Measurements from ENCODE around the gene ZNF839.
"Not testable (repeated sequence)": the region's sequence is repeated elsewhere in the genome, so short reads cannot be mapped to it uniquely, and the experiment has no call there.

The ZNF839 gene

DNA sequence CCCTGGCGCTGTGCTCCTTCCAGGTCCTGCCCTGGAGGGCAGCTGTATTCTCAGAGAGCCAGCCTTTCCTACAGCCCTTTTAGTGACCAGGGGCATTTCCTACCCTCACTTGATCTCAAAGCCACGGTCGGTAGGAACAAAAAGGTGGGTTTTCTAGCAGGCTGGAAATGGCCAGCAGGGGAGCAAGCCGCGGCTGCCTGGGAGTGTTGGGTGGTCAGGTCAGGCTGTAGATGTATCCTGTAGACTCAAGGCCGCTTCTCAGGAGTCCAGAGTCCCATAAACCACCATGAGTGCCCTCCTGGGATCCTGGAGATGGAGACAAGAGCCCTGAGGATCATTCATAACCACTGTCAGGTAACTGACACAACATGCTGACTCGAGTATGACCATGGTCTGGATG, 24.5 kb downstream of the ZNF839 start:
- DNase-seq = no peak

DNA sequence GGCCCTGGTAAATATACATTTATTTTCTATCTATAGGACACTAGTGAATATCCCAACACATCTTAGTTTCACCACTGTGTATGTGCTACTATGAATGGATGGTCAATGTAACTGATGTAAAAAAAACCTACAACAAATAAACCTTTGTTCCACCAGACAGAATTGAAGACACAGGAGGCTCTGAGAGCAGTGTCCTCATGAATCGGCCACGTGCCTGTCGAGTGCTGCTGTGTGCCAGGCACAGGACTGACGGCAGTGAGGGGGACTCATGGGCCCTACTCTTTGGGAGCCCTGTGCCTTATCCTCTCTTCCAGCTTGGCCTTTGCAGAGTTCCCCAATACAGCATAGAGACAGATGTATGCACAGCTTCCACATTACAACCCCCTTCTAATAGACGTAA, 24.9 kb downstream of the ZNF839 start:
- DNase-seq = no peak

DNA sequence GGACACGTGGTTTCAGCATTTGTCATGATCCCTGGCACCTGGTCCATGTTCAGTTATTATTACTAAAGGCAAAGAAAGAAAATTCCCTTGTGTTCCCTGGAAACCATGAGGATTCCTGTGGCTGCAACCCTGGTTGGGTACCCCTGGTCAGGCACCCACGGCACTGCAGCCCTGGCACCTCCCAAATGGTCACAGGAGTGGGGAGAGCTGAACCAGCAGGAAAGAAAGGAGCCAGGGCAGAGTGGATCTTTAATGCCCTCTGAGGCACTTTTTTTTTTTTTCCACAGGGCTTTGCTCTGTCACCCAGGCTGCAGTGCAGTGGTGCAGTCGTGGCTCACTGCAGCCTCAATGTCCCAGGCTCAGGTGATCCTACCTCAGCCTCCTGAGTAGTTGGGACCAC, 25.7 kb downstream of the ZNF839 start:
- no peak for DNase-seq

DNA sequence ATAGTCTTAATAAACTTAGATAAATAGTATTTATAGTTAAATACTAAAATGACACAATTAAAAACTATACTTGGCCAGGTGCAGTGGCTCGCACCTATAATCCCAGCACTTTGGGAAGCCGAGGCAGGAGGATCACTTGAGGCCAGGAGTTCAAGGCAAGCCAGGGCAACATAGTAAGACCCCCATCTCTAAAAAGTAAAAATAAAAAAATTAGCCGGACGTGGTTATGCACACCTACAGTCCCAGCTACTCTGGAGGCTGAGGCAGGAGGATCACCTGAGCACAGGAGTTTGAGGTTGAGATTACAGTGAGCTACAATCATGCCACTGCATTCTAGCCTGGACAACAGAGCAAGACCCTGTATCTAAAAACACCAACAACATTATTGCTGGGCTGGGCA, 27.1 kb downstream of the ZNF839 start:
- DNase-seq = no peak

DNA sequence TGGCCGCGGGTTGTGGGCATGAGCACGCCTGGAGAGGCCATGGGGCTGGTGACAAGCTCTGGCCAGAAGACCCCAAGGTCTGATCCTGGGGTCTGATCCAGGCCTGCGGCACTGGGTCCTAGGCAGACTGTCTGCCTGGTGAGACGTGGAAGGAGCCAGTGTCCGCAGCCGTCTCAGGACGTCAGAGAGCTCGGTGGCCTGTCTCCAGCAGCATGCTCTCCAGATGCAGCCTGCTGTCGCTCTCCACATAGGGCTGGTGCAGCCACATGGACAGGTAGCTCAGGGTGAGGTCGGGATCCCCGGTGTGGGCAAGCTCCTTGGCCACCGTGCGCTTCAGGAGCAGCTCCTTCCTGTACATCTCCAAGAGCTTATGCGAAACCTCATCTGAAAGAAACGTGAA, 28.8 kb downstream of the ZNF839 start:
- DNase-seq = no peak

DNA sequence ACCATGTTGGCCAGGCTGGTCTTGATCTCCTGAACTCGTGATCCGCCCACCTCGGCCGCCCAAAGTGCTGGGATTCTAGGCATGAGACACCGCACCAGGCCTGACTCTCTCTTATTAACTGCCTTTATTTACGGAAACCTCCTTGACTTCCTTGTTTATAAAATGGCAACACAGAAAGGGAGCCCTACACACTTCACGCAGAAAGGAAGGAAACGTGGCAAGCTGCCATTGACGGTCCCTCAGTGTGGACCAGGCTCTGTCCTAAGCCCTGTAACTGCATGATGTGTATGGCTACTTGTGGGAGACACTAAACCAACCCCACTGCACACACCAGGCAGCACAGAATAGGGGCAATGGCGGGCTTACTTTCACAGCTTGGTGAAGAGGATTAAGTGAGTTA, 31.5 kb downstream of the ZNF839 start:
- no peak for DNase-seq

DNA sequence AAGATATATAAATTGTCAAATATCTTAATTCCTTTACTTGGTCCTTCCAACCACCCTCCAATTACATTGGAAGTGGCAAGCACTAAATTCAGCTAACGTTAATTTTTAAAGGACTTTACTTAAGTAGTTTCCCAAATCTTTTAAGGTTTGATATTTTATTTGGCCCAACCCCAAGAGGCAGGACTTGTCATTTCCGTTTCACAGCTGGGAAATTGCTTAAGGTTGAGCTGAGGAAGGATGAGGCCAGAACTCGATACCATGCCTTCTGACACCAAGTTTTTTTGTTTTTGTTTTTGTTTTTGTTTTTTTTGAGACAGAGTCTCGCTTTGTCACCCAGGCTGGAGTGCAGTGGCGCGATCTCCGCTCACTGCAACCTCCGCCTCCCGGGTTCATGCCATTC, 32.0 kb downstream of the ZNF839 start:
- not testable (repeated sequence) for DNase-seq

DNA sequence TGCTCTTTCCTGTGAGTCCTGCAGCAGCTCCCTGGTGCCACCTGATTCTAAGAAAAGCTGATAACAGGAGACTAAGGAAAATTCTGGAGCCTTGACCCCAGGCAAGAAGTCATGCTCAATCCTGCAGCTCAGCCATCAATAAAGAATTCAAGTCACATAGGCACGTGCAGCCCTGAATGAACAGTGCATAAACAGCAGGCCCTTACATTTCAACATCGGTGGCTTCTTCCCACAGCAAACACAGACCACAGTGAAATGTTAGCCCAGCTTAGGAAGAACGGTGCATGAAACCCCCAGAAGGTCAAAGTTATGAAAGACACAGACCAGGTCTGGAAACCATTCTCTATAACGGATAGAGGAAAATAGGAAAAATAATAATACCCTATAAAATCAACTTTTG, 32.7 kb downstream of the ZNF839 start:
- no peak for DNase-seq

DNA sequence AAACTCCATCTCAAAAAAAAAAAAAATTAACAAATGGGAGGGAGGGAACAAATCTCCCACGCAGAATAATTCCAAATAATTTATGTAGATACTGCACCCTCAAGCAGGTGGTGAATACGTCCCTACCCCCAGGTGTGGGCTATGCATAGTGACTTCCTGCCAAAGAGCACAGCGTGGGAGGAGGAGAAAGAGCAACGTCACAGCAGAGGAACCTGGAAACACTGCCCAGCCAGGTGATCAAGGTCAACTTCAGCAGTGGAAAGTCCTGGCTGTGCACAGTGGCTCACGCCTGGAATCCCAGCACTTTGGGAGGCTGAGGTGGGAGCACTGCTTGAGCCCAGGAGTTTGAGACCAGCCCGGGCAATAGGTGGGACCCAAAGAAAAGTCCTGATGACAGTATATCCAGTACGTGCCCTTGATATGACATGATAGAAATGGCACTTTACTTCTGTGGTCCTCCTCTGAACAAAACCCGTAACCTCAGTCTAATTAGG, 33.6 kb downstream of the ZNF839 start:
- DNase-seq = no peak

DNA sequence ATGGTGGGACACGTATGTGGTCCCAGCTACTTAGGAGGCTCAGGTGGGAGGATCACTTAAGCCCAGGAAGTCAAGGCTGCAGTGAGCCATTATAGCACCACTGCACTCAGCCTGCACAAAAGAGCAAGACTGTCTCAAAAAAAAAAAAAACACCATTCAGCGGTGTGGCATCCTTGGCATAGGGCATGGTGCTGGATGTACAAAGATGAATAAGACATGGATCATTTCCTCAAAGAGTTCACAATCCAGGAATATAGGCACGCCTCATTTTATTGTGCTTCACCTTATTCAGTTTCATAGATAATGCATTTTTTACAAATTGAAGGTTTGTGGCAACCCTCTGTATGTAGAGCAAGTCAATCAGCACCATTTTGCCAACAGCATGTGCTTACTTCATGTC, 36.7 kb downstream of the ZNF839 start:
- DNase-seq = no peak

DNA sequence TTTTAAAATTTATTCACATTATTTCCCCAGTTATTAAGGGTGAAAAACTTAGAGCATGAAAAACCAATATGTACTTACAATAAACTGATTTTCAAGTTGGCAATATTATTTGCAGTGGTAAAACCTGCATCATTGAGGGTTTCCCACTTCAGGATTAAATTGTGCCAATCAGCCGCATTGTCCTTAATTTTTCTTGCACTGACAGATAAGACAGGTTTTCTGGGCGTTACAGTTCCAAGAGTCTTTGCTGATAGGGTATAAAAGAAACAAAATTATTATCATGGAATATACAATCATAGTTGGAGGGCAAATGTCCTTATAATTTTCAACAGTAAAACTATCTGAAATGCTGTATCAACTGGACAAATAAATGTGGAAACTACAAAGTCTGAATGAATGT, 39.8 kb downstream of the ZNF839 start:
- no peak for DNase-seq

DNA sequence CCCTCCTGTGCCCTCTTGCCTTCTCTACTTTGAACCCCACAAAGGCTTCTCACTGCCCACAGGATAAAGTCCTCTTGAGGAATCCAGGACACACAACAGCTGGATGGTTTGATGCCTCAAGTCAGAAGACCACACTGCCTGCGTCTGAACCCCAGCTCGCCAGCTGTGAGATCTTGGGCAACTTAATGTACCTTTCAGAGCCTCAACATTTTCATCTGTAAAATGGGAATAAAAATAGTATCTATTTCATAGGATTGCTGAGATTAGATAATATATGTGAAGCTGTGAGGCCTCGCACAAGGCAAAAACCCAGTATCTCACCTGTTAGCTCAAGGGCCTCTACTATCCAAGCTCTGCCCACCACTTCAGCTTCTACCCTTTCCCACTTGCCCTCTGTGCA, 40.8 kb downstream of the ZNF839 start:
- no peak for DNase-seq

DNA sequence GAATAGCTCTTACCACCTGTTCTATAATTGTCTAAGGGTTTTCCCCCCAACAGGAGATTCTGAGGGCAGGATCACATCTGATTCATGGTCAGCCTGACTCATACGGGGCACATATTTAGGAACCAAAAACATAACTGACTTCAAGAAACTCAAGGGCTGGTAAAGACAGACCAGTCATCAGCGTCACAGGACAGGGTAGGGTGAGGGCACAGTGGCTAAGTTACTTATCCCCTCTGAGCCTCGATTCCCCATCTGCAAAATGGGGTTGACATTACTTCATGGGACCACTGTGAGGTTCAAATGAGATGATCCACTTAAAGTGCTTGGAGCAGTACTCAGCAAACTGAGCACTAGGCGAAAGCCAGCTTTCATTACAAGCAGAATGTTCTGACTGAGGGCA, 42.5 kb downstream of the ZNF839 start:
- DNase-seq = no peak

DNA sequence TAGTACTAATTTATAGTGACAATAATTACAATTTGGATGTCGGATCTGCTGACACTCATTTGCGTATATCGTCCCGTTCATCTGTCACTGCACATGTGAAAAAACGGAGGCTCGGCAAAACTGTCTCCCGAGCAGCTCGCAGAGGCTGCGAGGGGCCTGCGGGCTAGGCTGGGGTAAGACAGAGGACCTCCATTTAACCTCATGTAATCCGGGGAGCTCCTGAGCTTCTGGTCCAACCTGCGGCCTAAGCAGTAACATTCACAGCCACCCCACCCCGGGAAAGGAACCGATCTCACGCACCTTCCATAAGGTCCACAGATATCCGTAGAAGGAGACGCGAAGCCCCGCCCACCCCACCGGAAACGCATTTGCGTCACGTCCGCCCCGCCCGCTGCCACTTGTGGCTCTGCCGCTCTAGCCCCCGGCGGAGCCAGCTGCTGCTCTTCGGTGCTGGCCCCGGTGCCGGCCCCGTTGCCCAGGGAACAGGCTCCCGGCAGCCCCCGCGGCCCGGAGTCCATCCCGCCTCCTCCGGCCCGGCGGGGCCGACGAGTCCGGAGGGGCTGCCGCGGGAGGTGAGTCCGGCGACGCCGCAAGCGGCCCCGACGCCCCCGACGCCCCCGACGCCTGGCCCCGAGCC, 43.1 kb downstream of the ZNF839 start, which contains the start of the genes CINP and TECPR2:
Gene CINP, minus strand, starts transcription at position 346 of the 637 bp plus-strand sequence. Its CDS starts 39 bp downstream, at position 307.
Gene TECPR2, plus strand, starts transcription at position 397 of the 637 bp plus-strand sequence. CDS start 13,781 bp downstream, outside the sequence.
- peak; percentile 96 for DNase-seq

DNA sequence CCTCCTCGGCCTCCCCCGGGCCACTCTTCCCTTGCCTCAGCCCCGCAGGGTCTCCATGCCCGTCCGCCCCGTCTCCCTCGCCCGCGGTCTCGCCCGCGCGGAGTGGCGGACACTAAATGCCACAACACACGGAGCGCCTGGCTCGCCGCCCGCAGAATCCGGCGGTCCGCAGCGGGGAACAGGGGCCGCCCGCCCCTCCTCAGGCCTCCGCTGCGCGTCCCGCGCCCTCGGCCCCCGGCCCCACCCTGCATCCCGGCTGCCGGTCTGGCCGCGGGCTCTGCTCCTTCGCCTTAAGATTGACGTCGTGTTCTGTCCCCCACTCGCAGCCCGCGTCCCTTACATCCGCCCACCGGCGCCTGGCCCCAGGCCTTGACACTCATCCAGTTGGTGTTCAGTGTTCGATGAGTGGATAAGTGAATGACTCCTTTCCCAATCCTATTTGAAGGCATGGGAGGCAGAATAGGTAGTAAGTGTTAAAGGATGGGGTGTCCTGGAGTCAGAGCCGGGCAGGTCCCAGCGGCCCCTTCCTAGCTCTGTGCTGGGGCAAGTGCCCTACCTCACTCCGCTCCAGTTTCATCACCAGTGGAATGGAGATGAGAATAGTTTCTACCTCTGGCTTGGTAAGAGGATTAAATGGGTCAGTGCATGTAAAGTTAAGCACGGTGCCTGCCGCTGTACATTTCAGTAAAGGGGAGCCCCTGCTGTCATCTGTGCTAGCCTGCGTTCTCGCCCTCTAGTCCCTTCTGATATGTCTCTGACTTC, 43.8 kb downstream of the ZNF839 start:
- DNase-seq = no peak

DNA sequence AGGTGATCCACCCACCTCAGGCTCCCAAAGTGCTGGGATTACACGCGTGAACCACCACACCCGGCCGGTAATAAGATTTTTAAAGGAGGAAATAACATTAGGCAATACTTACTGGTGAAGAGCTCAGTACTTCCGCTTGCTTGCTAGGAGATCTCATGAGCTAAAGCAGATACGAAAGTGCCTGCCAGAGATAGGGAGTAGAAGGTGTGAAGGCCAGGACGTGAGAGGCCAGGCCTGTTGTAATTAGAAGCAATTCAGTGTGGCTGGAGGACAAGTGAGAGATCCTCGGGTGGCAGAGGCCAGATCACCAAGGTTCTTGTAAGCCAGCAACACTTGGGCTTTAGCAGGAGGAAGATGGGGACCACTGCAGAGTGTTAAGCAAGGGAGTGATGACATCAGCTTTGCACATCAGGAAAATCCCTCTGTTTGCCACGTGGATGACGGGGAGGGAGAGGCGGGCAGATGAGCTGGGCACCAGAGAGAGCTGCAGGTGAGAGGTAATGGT, 50.8 kb downstream of the ZNF839 start:
- DNase-seq = no peak

DNA sequence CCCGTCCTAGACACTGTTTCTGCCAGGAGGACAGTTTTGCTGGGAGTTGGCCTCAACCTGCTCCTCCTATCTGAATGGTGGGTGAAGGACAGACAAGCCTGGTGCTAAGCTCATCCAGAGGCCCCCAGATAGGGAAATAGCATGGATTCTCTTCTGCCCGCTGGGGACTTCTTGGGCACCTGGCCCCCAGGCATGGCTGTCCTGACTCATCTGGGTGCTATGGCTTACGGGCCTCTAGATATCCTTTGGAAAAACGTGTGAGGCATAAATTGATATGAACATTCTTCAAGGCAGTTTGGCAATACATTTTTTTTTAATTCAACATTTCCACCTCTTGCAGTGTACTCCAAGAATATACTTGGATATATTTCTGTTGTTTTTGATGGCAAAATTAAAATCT, 51.8 kb downstream of the ZNF839 start:
- DNase-seq = no peak

DNA sequence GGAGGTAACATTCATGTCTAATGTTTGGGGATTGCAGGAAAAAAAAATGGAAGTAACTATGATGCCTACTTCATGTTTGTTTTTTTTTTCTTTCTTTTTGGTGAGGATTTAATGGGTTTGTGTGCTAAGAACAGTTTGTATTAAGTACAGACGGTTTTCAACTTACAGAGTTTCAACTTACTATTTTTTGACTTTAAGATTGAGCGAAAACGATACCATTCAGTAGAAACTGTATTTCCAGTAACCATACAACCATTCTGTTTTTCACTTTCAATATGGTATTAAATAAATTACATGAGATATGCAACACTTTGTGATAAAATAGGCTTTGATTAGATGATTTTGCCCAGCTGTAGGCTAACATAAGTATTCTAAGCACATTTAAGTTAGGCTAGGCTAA, 53.6 kb downstream of the ZNF839 start:
- DNase-seq = no peak

DNA sequence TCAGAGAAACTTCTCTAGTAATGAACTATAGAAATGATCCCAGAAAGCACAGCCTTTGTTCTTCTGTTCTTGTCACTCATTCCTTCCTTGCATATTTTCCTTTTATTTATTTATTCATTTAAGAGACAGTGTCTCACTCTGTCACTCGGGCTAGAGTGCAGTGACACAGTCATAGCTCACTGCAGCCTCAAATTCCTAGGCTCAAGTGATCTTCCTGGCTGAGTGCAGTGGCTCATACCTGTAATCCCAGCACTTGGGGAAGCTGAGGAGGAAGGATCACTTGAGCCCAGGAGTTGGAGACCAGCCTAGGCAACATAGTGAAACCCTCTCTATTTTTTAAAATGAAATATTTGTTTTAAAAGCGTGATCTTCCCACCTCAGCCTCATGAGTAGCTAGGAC, 54.7 kb downstream of the ZNF839 start:
- DNase-seq = no peak

DNA sequence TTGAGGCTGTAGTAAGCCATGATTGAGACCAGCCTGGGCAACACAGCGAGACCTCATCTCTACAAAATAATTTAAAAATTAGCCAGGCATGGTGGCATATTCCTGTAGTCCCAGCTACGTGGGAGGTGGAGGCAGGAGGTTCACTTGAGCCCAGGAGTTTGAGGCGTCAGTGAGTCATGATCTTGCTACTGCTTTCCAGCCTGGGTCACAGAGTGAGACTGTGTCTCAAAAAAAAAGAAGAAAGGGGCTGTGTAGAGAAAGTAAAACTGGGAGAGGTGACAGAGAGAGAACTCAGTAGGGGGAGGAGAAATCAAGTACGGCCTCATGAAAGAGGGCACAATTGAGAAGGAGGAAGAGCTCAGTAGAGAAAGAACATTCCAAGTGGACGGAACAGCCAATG, 55.6 kb downstream of the ZNF839 start:
- no peak for DNase-seq

DNA sequence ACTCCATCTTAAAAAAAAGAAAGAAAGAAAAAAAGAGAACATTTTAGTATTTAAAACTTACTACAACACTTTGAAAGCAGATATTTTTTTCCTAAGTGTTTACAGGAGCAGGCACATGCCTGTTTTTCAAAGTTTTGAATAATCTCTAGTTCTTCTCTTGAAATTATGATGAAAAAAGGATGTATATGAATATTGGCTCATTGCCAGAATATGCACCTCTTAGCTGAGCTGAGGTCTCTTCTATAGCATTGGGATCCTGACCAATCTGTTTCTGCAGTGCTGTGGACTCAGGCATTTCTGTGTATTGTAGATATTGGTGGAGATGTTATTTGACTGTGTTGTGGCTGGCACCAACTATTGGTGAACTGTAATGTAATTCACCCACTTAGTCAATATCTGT, 58.1 kb downstream of the ZNF839 start:
- no peak for DNase-seq

DNA sequence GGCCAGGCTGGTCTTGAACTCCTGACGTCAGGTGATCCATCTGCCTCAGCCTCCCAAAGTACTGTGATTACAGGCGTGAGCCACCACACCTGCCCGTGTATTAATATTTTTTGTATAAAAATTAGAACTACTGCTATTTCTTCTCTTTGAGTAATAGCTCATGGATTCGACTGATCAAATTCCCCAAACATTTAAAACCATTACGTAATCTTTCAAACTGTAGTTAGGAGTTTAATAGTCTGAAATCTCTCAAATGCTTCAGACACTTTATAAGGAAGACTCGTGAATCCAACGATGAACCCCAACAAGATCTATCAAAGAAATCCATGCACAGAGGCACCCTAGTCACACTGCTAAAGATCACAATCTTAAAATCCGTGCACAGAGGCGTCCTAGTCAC, 59.3 kb downstream of the ZNF839 start:
- no peak for DNase-seq

DNA sequence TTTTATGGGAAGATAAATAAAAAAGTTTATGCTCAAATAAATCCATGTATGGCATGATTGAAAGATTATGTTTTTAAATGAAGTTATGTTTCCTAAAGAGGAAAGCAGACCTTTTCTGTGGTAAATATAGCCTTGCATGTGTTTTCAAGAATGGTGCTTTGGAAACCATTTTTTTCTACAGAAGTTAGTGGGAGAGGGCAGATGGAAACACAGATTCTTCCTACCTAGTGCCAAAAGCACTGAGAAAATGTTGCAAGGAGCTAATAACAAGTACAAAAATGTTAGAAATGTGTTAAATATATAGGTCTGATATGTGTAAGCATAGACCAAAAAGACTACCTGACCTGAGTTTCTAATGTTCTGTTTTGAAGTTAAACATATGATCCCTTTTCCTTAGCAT, 67.5 kb downstream of the ZNF839 start:
- DNase-seq = no peak

DNA sequence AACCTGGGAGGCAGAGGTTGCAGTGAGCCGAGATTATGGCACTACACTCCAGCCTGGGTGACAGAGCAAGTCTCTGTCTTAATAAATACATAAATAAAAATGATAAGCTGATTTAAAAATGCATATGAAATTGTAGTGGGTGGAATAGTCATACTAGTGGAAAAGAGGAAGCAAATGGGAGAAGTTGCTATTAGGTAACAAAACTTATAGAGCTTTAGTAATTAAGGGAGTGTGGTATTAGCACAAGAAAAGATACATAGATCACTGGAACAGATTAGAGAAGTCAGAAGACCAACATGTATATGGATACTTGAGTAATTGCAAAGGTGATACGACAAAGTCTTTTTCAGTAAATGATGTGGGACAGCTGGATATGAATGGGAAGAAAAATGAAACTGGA, 69.7 kb downstream of the ZNF839 start:
- DNase-seq = no peak

Measured in NCI-H2171 treated with DMSO at 0.1 percent for 48 hours (cell line).